Astrocyte (in vitro differentiated cells and primary cell): ENCODE data around the gene BATF. TPM values are rescaled to one million over a fixed set of nuclear protein-coding genes. Genes with fewer than 3 reads are reported as not detected.

Experiments
- DNase-seq: peaks from one replicate; pipeline ENCODE4 v3.0.0-alpha.2; 2010; ENCODE audit warnings: low read depth
- FAIRE-seq: peaks from 2 replicates; lab custom pipeline; 2011; peaks lifted over from hg19 to GRCh38; lab: Jason Lieb, UNC
- H2AFZ ChIP-seq: 2 replicates; pipeline ENCODE4 v1.6.0; 2012; ENCODE audit warnings: low read depth, low read length, inconsistent platforms
- H3K27ac ChIP-seq: 2 replicates; pipeline ENCODE4 v1.5.1; 2011; ENCODE audit warnings: low read depth, low read length, inconsistent platforms
- H3K27me3 ChIP-seq: 2 replicates; pipeline ENCODE4 v1.6.0; 2011; ENCODE audit warnings: low read length, inconsistent platforms; ENCODE audit not compliant: insufficient read depth
- H3K36me3 ChIP-seq: 2 replicates; pipeline ENCODE4 v1.5.1; 2011; ENCODE audit warnings: low read length, inconsistent platforms; ENCODE audit not compliant: insufficient read depth
- H3K4me1 ChIP-seq: 2 replicates; pipeline ENCODE4 v1.5.1; 2011; ENCODE audit warnings: low read length, inconsistent platforms; ENCODE audit not compliant: insufficient read depth
- H3K4me2 ChIP-seq: 2 replicates; pipeline ENCODE4 v1.6.0; 2012; ENCODE audit warnings: low read length, inconsistent platforms
- H3K4me3 ChIP-seq: 2 replicates; pipeline ENCODE4 v1.5.1; 2011; ENCODE audit warnings: low read depth, mild to moderate bottlenecking, low read length, inconsistent platforms; ENCODE audit not compliant: insufficient read depth
- H3K79me2 ChIP-seq: 2 replicates; pipeline ENCODE4 v1.6.0; 2012; ENCODE audit warnings: mild to moderate bottlenecking, low read length, inconsistent platforms; ENCODE audit not compliant: insufficient read depth
- H3K9ac ChIP-seq: 2 replicates; pipeline ENCODE4 v1.6.0; 2012; ENCODE audit warnings: mild to moderate bottlenecking, low read length, inconsistent platforms
- H3K9me3 ChIP-seq: 2 replicates; pipeline ENCODE4 v1.5.1; 2012; ENCODE audit warnings: low read depth, mild to moderate bottlenecking, low read length, inconsistent platforms; ENCODE audit not compliant: insufficient read depth
- H4K20me1 ChIP-seq: 2 replicates; pipeline ENCODE4 v1.6.0; 2012; ENCODE audit warnings: low read length, inconsistent platforms; ENCODE audit not compliant: insufficient read depth
- H3K27ac Mint-ChIP-seq: one replicate; pipeline ENCODE4 v1.8.0; 2021; ENCODE audit warnings: mild to moderate bottlenecking, mixed read lengths; ENCODE audit not compliant: unreplicated experiment
- H3K27me3 Mint-ChIP-seq: one replicate; pipeline ENCODE4 v1.8.0; 2021; ENCODE audit warnings: low read depth, mixed read lengths; ENCODE audit not compliant: unreplicated experiment
- H3K36me3 Mint-ChIP-seq: one replicate; pipeline ENCODE4 v1.8.0; 2021; ENCODE audit warnings: low read depth, mixed read lengths; ENCODE audit not compliant: unreplicated experiment
- H3K4me1 Mint-ChIP-seq: one replicate; pipeline ENCODE4 v1.8.0; 2021; ENCODE audit warnings: low read depth, mixed read lengths; ENCODE audit not compliant: unreplicated experiment
- H3K4me3 Mint-ChIP-seq: one replicate; pipeline ENCODE4 v1.8.0; 2021; ENCODE audit warnings: mild to moderate bottlenecking, moderate library complexity, mixed read lengths; ENCODE audit not compliant: unreplicated experiment
- H3K9me3 Mint-ChIP-seq: one replicate; pipeline ENCODE4 v1.8.0; 2021; ENCODE audit warnings: mild to moderate bottlenecking, mixed read lengths; ENCODE audit not compliant: unreplicated experiment
- CTCF ChIP-seq: IDR thresholded peaks from 2 replicates; pipeline ENCODE4 v1.5.1; 2011; ENCODE audit warnings: low read depth, mild to moderate bottlenecking, inconsistent platforms, low read length, moderate library complexity; ENCODE audit not compliant: insufficient read depth
- EZH2 ChIP-seq: IDR thresholded peaks from 2 replicates; pipeline ENCODE4 v1.6.1; 2012; ENCODE audit warnings: mild to moderate bottlenecking, low read length, inconsistent platforms; ENCODE audit not compliant: insufficient read depth
- total RNA-seq: library from RNA; stranded (reverse); gene quantifications from 2 replicates; pipeline ENCODE4 v1.2.1, GENCODE V29; 2021

BATF gene
- total RNA-seq, 1 donor from 2014 or later: not detected

GRCh38 chr14:75535164-75535898 is 13.1 kb downstream of the BATF start:
- H3K9me3 Mint-ChIP-seq: no peaks in the 10 kb centered on the region
- no peak overlapping the region for H3K27ac Mint-ChIP-seq
- Histone ChIP-seq H3K4me1 (no peaks in the 10 kb centered on the region), H3K27ac (peak overlapping the region; percentile 52), H3K9me3 (no peaks in the 10 kb centered on the region), H3K79me2 (no peaks in the 10 kb centered on the region), H2AFZ (no peak overlapping the region), H4K20me1 (no peaks in the 10 kb centered on the region), H3K9ac (no peak overlapping the region), H3K4me3 (no peak overlapping the region), H3K36me3 (no peaks in the 10 kb centered on the region), H3K4me2 (peak overlapping the region; percentile 32), H3K27me3 (no peaks in the 10 kb centered on the region)
- H3K36me3 Mint-ChIP-seq: peaks cover 4% of the 10 kb centered on the region
- H3K27me3 Mint-ChIP-seq: no peaks in the 10 kb centered on the region
- no peak for FAIRE-seq
- DNase-seq: no peak
- no peak overlapping the region for H3K4me3 Mint-ChIP-seq
- TF ChIP-seq EZH2 (no peak), CTCF (no peak)
- peaks cover 2% of the 10 kb centered on the region for H3K4me1 Mint-ChIP-seq

DNA sequence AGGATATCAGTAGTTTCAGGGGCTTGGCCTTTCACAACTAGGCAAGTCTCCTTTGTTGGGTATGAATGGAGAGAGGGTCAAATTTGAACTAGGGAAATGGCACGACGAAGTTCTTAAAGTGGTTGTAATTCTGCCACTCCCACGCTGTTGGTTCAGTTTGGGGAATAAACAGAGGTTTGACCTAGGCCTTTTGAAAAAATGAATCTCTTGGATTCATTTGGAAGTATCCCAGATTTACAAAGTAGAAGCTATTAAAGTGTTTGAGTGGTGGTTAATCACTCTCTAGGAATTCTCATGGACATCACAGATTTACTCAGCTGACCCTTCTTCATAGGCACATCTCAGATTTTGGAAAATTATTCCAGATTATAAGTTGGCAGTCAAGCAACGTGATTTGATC is 14.8 kb downstream of the BATF start:
- Mint-ChIP-seq H3K9me3 (no peaks in the 10 kb centered on the region), H3K27ac (no peak overlapping the region), H3K27me3 (peaks cover 3% of the 10 kb centered on the region), H3K4me3 (no peak overlapping the region), H3K4me1 (peaks cover 2% of the 10 kb centered on the region), H3K36me3 (peaks cover 3% of the 10 kb centered on the region)
- H2AFZ ChIP-seq: no peak overlapping the region
- H4K20me1 ChIP-seq: no peaks in the 10 kb centered on the region
- H3K9me3 ChIP-seq: no peaks in the 10 kb centered on the region
- H3K4me3 ChIP-seq: no peak overlapping the region
- H3K27ac ChIP-seq: no peak overlapping the region
- no peaks in the 10 kb centered on the region for H3K27me3 ChIP-seq
- TF ChIP-seq EZH2: no peak
- H3K9ac ChIP-seq: no peak overlapping the region
- H3K36me3 ChIP-seq: no peaks in the 10 kb centered on the region
- DNase-seq (no peak), FAIRE-seq (no peak)
- H3K79me2 ChIP-seq: no peaks in the 10 kb centered on the region
- no peak overlapping the region for H3K4me2 ChIP-seq
- no peaks in the 10 kb centered on the region for H3K4me1 ChIP-seq

DNA sequence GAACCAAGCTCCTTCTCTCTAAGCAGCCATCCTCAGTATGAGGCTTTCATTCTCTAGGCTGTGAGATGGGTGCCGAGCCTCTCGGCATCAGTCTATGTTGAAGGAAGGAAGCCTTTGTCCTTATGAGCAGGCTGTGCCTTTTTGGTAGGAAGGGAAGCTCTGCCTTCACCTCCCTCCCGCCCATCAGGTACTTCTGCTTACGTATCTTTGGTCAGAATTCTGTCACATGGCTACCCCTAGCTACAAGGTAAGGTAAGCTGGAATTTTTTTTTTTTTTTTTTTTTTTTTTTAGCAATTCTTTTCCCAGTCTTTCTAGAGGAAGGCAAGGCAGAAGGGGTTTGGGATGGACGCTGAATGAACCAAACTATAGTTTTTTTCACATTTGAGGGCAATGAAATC is 16.9 kb downstream of the BATF start:
- TF ChIP-seq CTCF (no peak), EZH2 (no peak)
- H3K4me1 Mint-ChIP-seq: peaks cover 2% of the 10 kb centered on the region
- H3K9me3 Mint-ChIP-seq: no peaks in the 10 kb centered on the region
- FAIRE-seq (no peak), DNase-seq (no peak)
- no peak overlapping the region for H3K27ac ChIP-seq
- H3K27me3 ChIP-seq: peaks cover 2% of the 10 kb centered on the region
- H2AFZ ChIP-seq: no peak overlapping the region
- peaks cover 3% of the 10 kb centered on the region for H3K36me3 Mint-ChIP-seq
- no peaks in the 10 kb centered on the region for H3K9me3 ChIP-seq
- no peaks in the 10 kb centered on the region for H3K36me3 ChIP-seq
- H3K4me2 ChIP-seq: no peak overlapping the region
- peaks cover 6% of the 10 kb centered on the region for H3K27me3 Mint-ChIP-seq
- no peaks in the 10 kb centered on the region for H4K20me1 ChIP-seq
- no peak overlapping the region for H3K4me3 ChIP-seq
- no peaks in the 10 kb centered on the region for H3K79me2 ChIP-seq
- no peak overlapping the region for H3K4me3 Mint-ChIP-seq
- H3K27ac Mint-ChIP-seq: no peak overlapping the region
- no peak overlapping the region for H3K9ac ChIP-seq
- no peaks in the 10 kb centered on the region for H3K4me1 ChIP-seq
